HEK293 (cell line): Measurements from ENCODE around the gene RYR2.

Experiments used
- ZNF248 ChIP-seq: fragments of 450-650 bp; formaldehyde crosslinking; IDR thresholded peaks from 2 replicates; pipeline ENCODE4 v1.5.1; 2017; ENCODE audit warnings: missing biosample characterization, missing genetic modification characterization
- ZNF501 ChIP-seq: fragments of 450-650 bp; formaldehyde crosslinking; IDR thresholded peaks from 2 replicates; pipeline ENCODE4 v1.5.1; 2016; ENCODE audit warnings: missing biosample characterization, missing genetic modification characterization

GRCh38 chr1:237340892-237341291 is 298.9 kb downstream of the RYR2 start:
- TF ChIP-seq ZNF248 (tag by site-specific recombination) = no peak
- TF ChIP-seq ZNF501 (tag by site-specific recombination) = no peak
